Central memory CD8-positive, alpha-beta T cell (primary cell): ENCODE results near the gene DOCK6.

Experiments
- ATAC-seq: fragments of 150-1000 bp; cut with Tn5 transposase; replicated peaks from 2 replicates; pipeline ENCODE4 v1.10.0; 2022; ENCODE audit warnings: mild to moderate bottlenecking, moderate FRiP score, moderate number of reproducible peaks; ENCODE audit not compliant: poor library complexity, severe bottlenecking; ENCODE audit errors: extremely low read depth
- DNase-seq, 2 donors: peaks; one replicate each; pipeline ENCODE4 v3.0.0; 2021; ENCODE audit warnings: low spot score in 2 of 2
- H3K27ac Mint-ChIP-seq: one replicate; pipeline ENCODE4 v1.8.0; 2022; ENCODE audit warnings: low read depth, mild to moderate bottlenecking, moderate library complexity, mixed read lengths
- H3K27me3 Mint-ChIP-seq: one replicate; pipeline ENCODE4 v1.8.0; 2022; ENCODE audit warnings: mixed read lengths
- H3K36me3 Mint-ChIP-seq: one replicate; pipeline ENCODE4 v1.8.0; 2022; ENCODE audit warnings: mild to moderate bottlenecking, moderate library complexity, mixed read lengths; ENCODE audit not compliant: insufficient read depth
- H3K4me1 Mint-ChIP-seq: one replicate; pipeline ENCODE4 v1.8.0; 2022; ENCODE audit warnings: mixed read lengths
- H3K4me3 Mint-ChIP-seq: one replicate; pipeline ENCODE4 v1.8.0; 2022; ENCODE audit warnings: mild to moderate bottlenecking, moderate library complexity, mixed read lengths
- H3K9me3 Mint-ChIP-seq: one replicate; pipeline ENCODE4 v1.8.0; 2022; ENCODE audit warnings: mixed read lengths

Gene DOCK6

DNA sequence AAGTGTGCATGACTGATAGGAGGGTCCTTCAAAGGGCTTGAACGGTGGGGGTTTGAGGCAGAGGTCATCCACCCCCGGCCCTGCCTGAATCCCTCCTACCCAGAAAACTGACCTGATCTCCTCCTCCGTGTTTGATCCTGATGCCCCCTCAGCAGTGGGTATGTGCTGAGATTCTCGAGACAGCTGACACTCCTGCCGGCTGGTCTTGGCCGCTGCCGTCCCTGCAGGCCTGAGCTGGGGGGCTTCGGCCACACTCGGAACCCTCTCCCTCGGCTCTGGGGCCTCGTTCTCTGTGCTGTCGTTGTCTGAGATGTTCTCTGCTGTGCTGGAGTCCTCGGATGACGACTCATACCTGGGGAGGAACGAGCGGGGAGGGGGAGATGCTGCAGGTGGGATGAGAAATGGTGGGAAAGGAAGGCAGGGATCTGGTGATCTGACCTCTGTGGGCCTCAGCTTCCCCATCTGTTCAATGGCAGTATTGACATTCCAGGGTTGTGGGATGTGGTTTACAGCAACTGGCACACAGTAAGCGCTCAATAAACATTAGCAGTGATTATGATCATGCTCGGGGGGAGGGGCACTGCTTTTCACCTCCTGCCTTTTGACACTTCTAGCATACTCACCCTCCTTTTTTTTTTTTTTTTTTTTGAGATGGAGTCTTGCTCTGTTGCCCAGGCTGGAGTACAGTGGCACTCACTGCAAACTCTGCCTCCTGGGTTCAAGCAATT lies 85.7 kb downstream of the DOCK6 start:
- no peak overlapping the region for H3K27ac Mint-ChIP-seq
- no peaks in the 10 kb centered on the region for H3K36me3 Mint-ChIP-seq
- no peak overlapping the region for H3K4me3 Mint-ChIP-seq
- ATAC-seq: no peak
- H3K27me3 Mint-ChIP-seq: no peaks in the 10 kb centered on the region
- H3K4me1 Mint-ChIP-seq: no peaks in the 10 kb centered on the region
- DNase-seq: no peak
- H3K9me3 Mint-ChIP-seq: no peaks in the 10 kb centered on the region

- ATAC-seq (no peak), DNase-seq (no peak)
- Mint-ChIP-seq H3K4me1 (no peaks in the 10 kb centered on the region), H3K9me3 (no peaks in the 10 kb centered on the region), H3K4me3 (no peak overlapping the region), H3K27ac (no peak overlapping the region), H3K27me3 (no peaks in the 10 kb centered on the region), H3K36me3 (no peaks in the 10 kb centered on the region)
These were observed 86.4 kb downstream of the DOCK6 start for GRCh38 chr19:11175920-11176319.

DNA sequence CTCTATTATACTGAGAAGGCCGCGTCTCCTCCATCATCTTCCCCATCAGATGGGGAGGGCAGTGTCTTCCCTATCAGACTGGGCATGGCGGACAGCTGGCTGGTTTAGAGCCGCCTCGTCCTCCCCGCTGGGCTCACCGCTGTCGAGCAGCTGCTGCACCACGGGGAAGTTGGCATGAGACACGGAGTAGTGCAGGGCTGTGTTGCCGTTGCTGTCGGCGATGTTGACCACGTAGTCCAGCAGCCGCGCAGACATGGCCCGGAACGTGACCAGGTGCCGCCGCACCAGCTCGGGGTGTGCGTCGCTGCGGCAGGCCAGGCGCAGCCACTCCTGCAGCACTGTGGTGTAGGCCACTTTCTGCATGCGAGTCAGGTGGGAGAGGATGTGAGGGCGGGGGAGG lies 88.0 kb downstream of the DOCK6 start:
- H3K4me3 Mint-ChIP-seq: no peak overlapping the region
- H3K36me3 Mint-ChIP-seq: no peaks in the 10 kb centered on the region
- ATAC-seq (no peak), DNase-seq (no peak)
- H3K27ac Mint-ChIP-seq: no peak overlapping the region
- H3K27me3 Mint-ChIP-seq: no peaks in the 10 kb centered on the region
- no peaks in the 10 kb centered on the region for H3K4me1 Mint-ChIP-seq
- H3K9me3 Mint-ChIP-seq: no peaks in the 10 kb centered on the region

GRCh38 chr19:11173516-11174155 lies 88.7 kb downstream of the DOCK6 start:
- ATAC-seq (no peak), DNase-seq (no peak)
- no peak overlapping the region for H3K27ac Mint-ChIP-seq
- no peaks in the 10 kb centered on the region for H3K27me3 Mint-ChIP-seq
- no peaks in the 10 kb centered on the region for H3K9me3 Mint-ChIP-seq
- H3K36me3 Mint-ChIP-seq: no peaks in the 10 kb centered on the region
- H3K4me3 Mint-ChIP-seq: no peak overlapping the region
- H3K4me1 Mint-ChIP-seq: no peaks in the 10 kb centered on the region

DNA sequence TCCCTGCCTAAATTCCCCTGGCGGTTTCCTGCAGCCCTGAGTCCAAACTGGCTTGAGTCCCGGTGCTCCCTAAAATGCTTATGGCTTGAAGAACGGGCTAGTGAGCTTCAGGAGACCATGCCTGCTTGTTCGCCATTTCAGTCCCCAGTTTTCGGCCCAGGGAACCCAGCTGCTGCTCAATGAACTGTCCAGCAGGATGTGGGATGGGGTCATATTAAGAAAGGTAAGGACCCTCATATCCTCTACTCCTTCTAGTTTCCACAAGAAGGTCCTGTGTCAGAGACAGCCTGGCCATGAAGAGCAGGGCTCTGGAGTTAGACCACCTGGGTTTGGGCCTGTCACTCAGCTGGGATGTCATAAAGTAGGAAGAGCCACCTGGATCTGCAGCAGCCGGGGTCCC lies 89.7 kb downstream of the DOCK6 start:
- Mint-ChIP-seq H3K4me3 (no peak overlapping the region), H3K27me3 (no peaks in the 10 kb centered on the region), H3K4me1 (no peaks in the 10 kb centered on the region), H3K36me3 (no peaks in the 10 kb centered on the region), H3K27ac (no peak overlapping the region), H3K9me3 (no peaks in the 10 kb centered on the region)
- no peak for ATAC-seq
- DNase-seq: no peak

- Mint-ChIP-seq H3K9me3 (no peaks in the 10 kb centered on the region), H3K27me3 (peaks cover 8% of the 10 kb centered on the region), H3K36me3 (no peaks in the 10 kb centered on the region), H3K27ac (no peak overlapping the region), H3K4me1 (no peaks in the 10 kb centered on the region), H3K4me3 (no peak overlapping the region)
- ATAC-seq (no peak), DNase-seq (no peak)
These were observed 91.2 kb downstream of the DOCK6 start for GRCh38 chr19:11171144-11171543.

DNA sequence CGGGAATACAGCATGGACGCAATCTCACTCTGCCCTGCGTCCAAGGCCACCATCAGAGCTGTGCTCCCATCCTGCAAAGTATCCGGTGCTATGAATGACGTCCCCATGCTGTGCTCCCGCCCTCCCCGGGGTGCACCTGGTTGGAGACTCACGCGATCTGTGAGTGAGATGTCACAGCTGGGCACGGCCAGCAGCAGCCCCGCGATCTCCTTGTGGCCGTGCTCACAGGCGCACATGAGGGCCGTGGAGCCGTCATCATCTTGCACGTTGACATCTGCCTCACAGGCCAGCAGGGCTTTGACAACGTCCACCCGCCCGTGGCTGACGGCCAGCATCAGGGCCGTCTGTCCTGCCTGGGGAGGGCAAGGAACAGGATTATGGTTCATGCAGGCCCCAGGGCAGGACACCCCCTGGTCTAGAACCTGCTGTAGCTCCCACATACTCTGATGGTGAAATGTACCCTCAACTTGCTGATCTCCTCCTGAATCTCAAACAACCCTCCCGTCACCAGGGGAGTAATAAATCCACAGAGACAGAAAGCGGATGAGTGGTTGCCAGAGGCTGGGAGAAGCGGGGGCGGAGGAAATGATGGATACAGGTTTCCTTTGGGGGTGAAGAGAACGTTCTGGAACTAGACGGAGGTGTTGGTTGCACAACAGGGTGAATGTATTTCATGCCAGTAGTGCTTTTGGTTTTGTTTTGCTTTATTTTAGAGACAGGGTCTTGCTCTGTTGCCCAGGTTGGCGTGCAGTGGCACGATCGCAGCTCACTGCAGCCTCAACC lies 92.2 kb downstream of the DOCK6 start:
- DNase-seq: no peak
- H3K36me3 Mint-ChIP-seq: no peaks in the 10 kb centered on the region
- ATAC-seq: no peak
- H3K27ac Mint-ChIP-seq: no peak overlapping the region
- H3K4me1 Mint-ChIP-seq: no peaks in the 10 kb centered on the region
- no peaks in the 10 kb centered on the region for H3K9me3 Mint-ChIP-seq
- H3K4me3 Mint-ChIP-seq: no peak overlapping the region
- H3K27me3 Mint-ChIP-seq: peaks cover 8% of the 10 kb centered on the region

- Mint-ChIP-seq H3K4me3 (no peak overlapping the region), H3K27me3 (peaks cover 8% of the 10 kb centered on the region), H3K4me1 (no peaks in the 10 kb centered on the region), H3K27ac (no peak overlapping the region), H3K36me3 (no peaks in the 10 kb centered on the region), H3K9me3 (no peaks in the 10 kb centered on the region)
- ATAC-seq: no peak
- DNase-seq: no peak
These were observed 93.8 kb downstream of the DOCK6 start for GRCh38 chr19:11168568-11168967.

- no peaks in the 10 kb centered on the region for H3K9me3 Mint-ChIP-seq
- ATAC-seq: no peak
- no peaks in the 10 kb centered on the region for H3K4me1 Mint-ChIP-seq
- no peaks in the 10 kb centered on the region for H3K36me3 Mint-ChIP-seq
- peaks cover 8% of the 10 kb centered on the region for H3K27me3 Mint-ChIP-seq
- H3K27ac Mint-ChIP-seq: no peak overlapping the region
- DNase-seq: no peak
- no peak overlapping the region for H3K4me3 Mint-ChIP-seq
These were observed 95.8 kb downstream of the DOCK6 start for GRCh38 chr19:11166281-11167142.

DNA sequence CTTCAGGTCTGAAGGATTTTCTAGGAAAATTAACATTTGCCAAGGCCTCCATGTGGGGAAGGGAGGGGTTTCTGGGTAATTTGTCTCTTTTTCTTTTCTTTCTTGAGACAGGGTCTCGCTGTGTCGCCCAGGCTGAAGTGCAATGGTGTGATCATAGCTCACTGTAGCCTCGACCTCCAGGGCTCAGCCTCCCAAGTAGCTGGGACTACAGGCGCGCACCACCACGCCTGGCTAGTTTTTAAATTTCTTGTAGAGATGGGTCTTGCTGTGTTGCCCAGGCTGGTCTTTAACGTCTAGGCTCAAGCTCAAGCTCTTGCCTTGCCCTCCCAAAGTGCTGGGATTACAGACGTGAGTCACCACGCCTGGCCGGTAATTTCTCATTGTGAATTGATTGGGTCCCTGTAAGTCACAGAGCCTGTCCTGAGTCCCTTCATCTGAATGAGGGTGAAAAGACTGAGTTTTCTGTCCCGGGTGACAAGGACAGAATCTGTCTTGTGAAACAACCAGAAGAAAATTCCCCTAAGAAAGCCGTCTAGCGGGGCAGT lies 96.8 kb downstream of the DOCK6 start:
- peaks cover 8% of the 10 kb centered on the region for H3K27me3 Mint-ChIP-seq
- no peak overlapping the region for H3K27ac Mint-ChIP-seq
- H3K36me3 Mint-ChIP-seq: no peaks in the 10 kb centered on the region
- DNase-seq (no peak), ATAC-seq (no peak)
- H3K4me3 Mint-ChIP-seq: no peak overlapping the region
- no peaks in the 10 kb centered on the region for H3K4me1 Mint-ChIP-seq
- H3K9me3 Mint-ChIP-seq: no peaks in the 10 kb centered on the region

GRCh38 chr19:11164879-11165406 lies 97.4 kb downstream of the DOCK6 start:
- no peak for DNase-seq
- no peak for ATAC-seq
- Mint-ChIP-seq H3K4me3 (no peak overlapping the region), H3K27me3 (peaks cover 8% of the 10 kb centered on the region), H3K9me3 (no peaks in the 10 kb centered on the region), H3K4me1 (no peaks in the 10 kb centered on the region), H3K36me3 (no peaks in the 10 kb centered on the region), H3K27ac (no peak overlapping the region)

DNA sequence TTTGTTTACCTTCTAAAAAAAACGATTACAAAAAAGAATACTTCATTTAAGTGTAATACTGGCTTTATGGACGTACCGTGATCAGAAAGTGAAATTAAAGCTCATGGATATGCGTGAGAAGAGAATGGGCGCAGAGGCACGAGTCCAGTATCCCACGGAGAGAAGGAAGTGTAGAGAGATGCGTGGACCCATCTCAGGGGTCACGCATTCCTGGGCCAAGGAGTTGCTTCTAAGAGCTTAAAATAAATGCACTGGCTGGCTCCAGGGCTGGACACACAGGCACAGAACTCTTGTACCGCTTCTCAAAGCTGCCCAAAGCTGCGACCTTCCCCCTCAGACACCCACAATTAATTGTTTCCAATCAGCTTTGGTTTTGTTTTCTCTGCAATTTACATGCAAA lies 98.0 kb downstream of the DOCK6 start:
- Mint-ChIP-seq H3K27ac (no peak overlapping the region), H3K9me3 (no peaks in the 10 kb centered on the region), H3K36me3 (no peaks in the 10 kb centered on the region), H3K4me3 (no peak overlapping the region), H3K27me3 (peaks cover 8% of the 10 kb centered on the region), H3K4me1 (no peaks in the 10 kb centered on the region)
- no peak for DNase-seq
- no peak for ATAC-seq
